Fibroblast of mammary gland (primary cell): ENCODE measurements around the gene PIK3AP1.

ENCODE experiments used
- DNase-seq: peaks from one replicate; pipeline ENCODE4 v3.0.0-alpha.2; 2010; ENCODE audit warnings: low read depth
- H3K4me3 ChIP-seq: 2 replicates; pipeline ENCODE4 v1.5.1; 2011; ENCODE audit warnings: low read depth, mild to moderate bottlenecking, low read length, moderate library complexity; ENCODE audit not compliant: control insufficient read depth
- TF ChIP-seq, protein P1 (sequence below): conservative IDR thresholded peaks from 2 replicates; pipeline ENCODE4 v1.5.1; 2011; ENCODE audit warnings: low read depth, low read length, inconsistent platforms; ENCODE audit not compliant: control insufficient read depth, insufficient read depth

The PIK3AP1 gene

DNA sequence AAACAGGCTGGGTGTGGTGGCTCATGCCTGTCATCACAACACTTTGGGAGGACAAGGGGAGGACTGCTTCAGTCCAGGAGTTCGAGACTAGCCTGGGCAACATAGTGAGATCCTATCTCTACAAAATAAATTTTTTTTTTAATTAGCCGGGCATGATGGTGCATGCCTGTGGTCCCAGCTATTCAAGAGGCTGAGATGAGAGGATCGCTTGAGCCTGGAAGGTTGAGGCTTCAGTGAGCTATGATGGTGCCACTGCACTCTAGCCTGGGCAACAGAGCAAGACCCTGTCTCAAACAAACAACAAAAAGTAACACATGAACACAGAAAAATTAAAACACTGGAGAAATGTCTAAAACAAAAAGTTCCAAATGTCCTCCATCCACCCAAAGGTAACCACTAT is 22.9 kb downstream of the PIK3AP1 start:
- TF ChIP-seq, protein P1, sequence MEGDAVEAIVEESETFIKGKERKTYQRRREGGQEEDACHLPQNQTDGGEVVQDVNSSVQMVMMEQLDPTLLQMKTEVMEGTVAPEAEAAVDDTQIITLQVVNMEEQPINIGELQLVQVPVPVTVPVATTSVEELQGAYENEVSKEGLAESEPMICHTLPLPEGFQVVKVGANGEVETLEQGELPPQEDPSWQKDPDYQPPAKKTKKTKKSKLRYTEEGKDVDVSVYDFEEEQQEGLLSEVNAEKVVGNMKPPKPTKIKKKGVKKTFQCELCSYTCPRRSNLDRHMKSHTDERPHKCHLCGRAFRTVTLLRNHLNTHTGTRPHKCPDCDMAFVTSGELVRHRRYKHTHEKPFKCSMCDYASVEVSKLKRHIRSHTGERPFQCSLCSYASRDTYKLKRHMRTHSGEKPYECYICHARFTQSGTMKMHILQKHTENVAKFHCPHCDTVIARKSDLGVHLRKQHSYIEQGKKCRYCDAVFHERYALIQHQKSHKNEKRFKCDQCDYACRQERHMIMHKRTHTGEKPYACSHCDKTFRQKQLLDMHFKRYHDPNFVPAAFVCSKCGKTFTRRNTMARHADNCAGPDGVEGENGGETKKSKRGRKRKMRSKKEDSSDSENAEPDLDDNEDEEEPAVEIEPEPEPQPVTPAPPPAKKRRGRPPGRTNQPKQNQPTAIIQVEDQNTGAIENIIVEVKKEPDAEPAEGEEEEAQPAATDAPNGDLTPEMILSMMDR, result no peak
- DNase-seq, result no peak
- no peak overlapping the region for H3K4me3 ChIP-seq

DNA sequence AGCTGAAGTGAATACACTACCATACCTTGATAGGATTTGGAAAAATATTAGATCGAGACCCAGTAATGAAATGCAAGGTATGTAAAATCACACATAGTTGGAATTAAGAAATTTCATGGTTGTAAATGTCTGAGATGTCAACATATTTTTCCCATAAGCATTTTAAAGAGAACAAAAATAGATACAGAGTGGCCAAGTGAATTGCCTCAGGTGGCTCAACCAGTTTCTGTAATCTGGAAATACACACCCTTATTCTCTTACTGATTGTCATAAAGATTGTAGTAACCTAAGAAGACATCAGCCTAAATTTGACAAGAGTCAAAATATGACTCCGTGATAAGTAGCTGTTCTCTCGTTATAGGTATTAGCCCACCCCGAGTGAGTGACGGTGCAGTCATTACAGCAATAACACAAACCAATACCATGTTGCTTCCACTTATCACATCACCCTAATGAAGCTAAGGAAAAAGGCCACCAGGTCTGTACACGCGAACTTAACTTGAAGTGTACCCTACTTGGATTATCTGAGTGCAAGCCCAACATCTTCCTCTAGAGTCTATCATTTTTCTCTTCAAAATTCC is 23.4 kb downstream of the PIK3AP1 start:
- H3K4me3 ChIP-seq, result no peak overlapping the region
- TF ChIP-seq, protein P1, result no peak
- no peak for DNase-seq

DNA sequence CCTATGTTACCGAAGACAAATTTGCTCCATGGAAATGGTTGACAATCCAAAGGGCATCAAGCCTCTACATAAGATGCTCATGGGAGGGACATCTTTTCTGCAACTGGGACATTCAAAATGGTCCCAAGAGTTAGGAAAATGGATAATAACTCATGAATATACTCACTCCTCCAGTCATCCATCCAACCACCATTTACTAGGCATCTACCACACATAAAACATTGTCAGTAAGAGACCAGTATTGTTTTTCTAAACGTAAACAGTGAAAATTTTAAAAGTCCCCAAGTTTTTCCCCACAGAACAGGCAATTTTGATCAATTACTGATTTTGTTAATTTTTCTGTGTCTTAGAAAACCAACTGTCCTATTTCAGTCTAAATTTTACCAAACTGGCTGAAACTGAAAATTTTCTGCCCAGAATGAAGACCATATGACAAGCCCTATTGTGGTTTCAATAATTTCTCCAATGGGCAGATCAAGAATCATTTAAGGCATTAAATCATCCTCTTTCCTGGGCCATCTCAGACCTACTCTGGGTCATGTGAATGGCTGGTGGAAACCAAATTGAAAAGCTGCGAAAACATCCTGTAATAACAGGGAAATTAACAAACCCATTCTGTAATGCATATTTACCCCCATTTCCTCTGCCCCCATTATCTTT is 24.2 kb downstream of the PIK3AP1 start:
- DNase-seq, result no peak
- H3K4me3 ChIP-seq, result no peak overlapping the region
- TF ChIP-seq, protein P1, result no peak

DNA sequence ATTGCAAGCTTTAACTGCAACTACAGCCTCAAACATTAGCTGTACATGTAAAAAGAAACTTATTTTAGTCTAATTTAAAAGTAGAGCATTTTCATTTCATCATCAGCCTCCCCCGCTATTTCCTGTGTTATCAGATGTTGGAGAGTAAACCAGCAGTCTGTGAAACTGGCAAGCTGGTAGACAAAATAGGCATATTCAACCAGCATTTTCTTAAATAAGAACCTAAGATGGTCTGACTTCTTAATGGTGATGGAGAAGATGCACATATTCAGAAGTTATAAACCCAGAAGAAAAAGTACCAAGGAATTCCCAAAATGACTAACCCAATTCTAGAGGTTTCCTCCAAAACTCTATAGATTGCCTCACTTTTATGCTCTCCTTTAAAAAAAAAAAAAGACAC is 24.9 kb downstream of the PIK3AP1 start:
- TF ChIP-seq, protein P1, result no peak
- DNase-seq, result no peak
- H3K4me3 ChIP-seq, result no peak overlapping the region

DNA sequence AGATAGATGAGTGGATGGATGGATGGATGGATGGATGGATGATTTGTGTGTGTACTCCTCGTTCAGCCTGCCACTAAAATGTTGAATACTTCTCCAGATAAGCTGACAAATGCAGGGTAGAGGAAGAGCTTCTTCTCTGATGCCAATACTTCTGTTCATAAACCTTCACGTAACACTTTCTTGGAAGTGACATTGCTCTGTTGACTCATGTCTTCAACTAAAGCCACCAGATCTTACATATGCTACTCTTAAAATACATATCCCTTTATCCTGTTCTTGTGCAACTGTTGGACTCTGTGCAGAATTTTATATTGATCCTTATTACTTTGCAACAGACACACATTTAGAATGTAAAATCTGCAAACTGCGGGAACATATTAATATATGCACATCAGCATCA is 26.9 kb downstream of the PIK3AP1 start:
- H3K4me3 ChIP-seq, result no peak overlapping the region
- TF ChIP-seq, protein P1, result no peak
- DNase-seq, result no peak

DNA sequence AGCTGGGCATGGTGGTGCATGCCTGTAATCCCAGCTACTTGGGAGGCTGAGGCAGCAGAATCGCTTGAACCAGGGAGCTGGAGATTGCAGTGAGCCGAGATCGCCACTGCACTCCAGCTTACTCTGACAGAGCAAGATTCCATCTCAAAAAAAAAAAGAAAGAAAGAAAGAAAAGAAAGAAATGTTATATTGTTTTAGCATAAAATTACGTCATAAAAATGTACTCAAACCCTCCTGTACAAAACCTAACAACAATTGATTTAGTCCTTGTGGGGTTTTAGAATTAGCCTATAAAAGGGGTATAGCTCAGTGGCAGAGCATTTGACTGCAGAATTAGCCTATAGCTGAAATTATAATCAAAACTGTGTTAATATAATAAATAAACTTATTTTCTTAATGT is 27.9 kb downstream of the PIK3AP1 start:
- no peak overlapping the region for H3K4me3 ChIP-seq
- TF ChIP-seq, protein P1, result no peak
- DNase-seq, result no peak
